Right lobe of liver (tissue), 6 donors: ENCODE results near the gene CRLF3. TPM values are rescaled to one million over a fixed set of nuclear protein-coding genes. Genes with fewer than 3 reads are reported as not detected.
"Not testable (repeated sequence)": the region's sequence is repeated elsewhere in the genome, so short reads cannot be mapped to it uniquely, and the experiment has no call there.

ENCODE experiments used
- ATAC-seq, 4 donors: fragments of 200-7000 bp; cut with Tn5 transposase; one replicate each; pipeline ENCODE4 v1.9.1; 2020; ENCODE audit warnings: mild to moderate bottlenecking in 4 of 4, moderate library complexity in 4 of 4
- DNase-seq, 3 donors: peaks; one replicate each; pipeline ENCODE4 v3.0.0-alpha.2; 2020
- H3K27ac ChIP-seq, 3 donors: fragments of 200-600 bp; one replicate each; pipeline ENCODE4 v1.8.0; 2022
- H3K27me3 ChIP-seq, 2 donors: fragments of 200-600 bp; one replicate each; pipeline ENCODE4 v1.8.0; 2022
- H3K36me3 ChIP-seq, 4 donors: fragments of 200-600 bp; sonication (generic) in 1 of 4; one replicate each; pipeline versions ENCODE4 v1.5.1 to v1.8.0; 2017 to 2022; ENCODE audit warnings: control low read depth in 1 of 4
- H3K4me1 ChIP-seq, 4 donors: fragments of 200-600 bp; sonication (generic) in 1 of 4; one replicate each; pipeline versions ENCODE4 v1.5.1 to v1.8.0; 2017 to 2022; ENCODE audit warnings: control low read depth in 1 of 4
- H3K4me3 ChIP-seq, 3 donors: fragments of 200-600 bp; one replicate each; pipeline ENCODE4 v1.8.0; 2022
- H3K9me3 ChIP-seq, 4 donors: fragments of 200-600 bp; sonication (generic) in 1 of 4; one replicate each; pipeline versions ENCODE4 v1.5.1 to v1.8.0; 2017 to 2022; ENCODE audit warnings: control low read depth in 1 of 4
- POLR2A ChIP-seq: fragments of 450-650 bp; IDR thresholded peaks from one replicate; pipeline ENCODE4 v1.6.1; 2017; ENCODE audit warnings: antibody characterized with exemption, mild to moderate bottlenecking
- WGBS: methylation state at CpG from one replicate; pipeline ENCODE4 v1.1.6; 2018; ENCODE audit warnings: low coverage, low lambda C conversion rate; ENCODE audit not compliant: insufficient coverage; ENCODE audit errors: missing lambda C conversion rate; 5-methylcytosine and 5-hydroxymethylcytosine counted together
- intact Hi-C, 2 donors: fragments of 100-400 bp; cut with DNase I; formaldehyde crosslinking; loops; one replicate each; pipeline versions ENCODE4 v1.11.2 to v1.14.1; 2022
- total RNA-seq, 6 experiments: library from RNA; depleted of rRNA in 2 of 6; stranded (reverse); fragments of >200 nt in 2 of 6; fragmentation: NEBNext Ultra II Directional in 3 of 6; extraction: Animal tissue kit (Norgen Biotek cat#: 25700) in 3 of 6; gene quantifications; one replicate each; pipeline versions ENCODE4 v1.1.0 to v1.2.4, GENCODE V29; 2016 to 2023
- TF ChIP-seq, protein P1 (sequence below), 4 donors: fragments of 200-600 bp in 3 of 4; fragments of 450-650 bp in 1 of 4; IDR thresholded peaks; one replicate each; pipeline versions ENCODE4 v1.5.1 to v1.8.0; 2016 to 2022; ENCODE audit warnings: antibody characterized with exemption in 4 of 4, mild to moderate bottlenecking in 2 of 4
- donor health status: DM: no; HTN: yes; CAD: no.
- donor health status: DM: no; HTN: no; CAD: no.
- donor health status: DM: no; HTN: no; CAD: no.
- donor health status: DM: no; HTN: yes; CAD: no.
- donor health status: DM: no; HTN: yes; CAD: no.

CRLF3 gene
- total RNA-seq, 6 experiments from 2014 or later: 2.4 to 6.7 (median 5.0) TPM

DNA sequence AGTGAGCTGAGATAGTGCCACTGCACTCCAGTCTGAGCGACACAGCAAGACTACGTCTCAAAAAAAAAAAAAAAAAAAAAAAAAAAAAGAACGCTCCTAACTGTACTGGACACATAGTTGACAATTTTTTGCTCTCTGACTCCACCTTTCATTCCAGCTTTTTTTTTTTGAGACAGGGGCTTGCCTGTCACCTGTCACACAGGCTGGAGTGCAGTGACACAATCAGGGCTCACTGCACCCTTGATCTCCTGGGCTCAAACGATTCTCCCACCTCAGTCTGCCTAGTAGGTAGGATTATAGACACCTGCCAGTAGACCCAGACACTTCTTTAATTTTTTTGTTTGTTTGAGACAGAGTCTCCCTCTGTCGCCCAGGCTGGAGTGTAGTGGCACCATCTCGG is 2.6 kb upstream of the CRLF3 start:
- WGBS: 64% methylated on average over 2 of the region's 6 CpGs
- H3K36me3 ChIP-seq: no peaks in the 10 kb centered on the region
- no peak for ATAC-seq
- H3K9me3 ChIP-seq: no peaks in the 10 kb centered on the region
- H3K4me3 ChIP-seq: no peak overlapping the region
- no peak overlapping the region for H3K27ac ChIP-seq
- TF ChIP-seq, protein P1, sequence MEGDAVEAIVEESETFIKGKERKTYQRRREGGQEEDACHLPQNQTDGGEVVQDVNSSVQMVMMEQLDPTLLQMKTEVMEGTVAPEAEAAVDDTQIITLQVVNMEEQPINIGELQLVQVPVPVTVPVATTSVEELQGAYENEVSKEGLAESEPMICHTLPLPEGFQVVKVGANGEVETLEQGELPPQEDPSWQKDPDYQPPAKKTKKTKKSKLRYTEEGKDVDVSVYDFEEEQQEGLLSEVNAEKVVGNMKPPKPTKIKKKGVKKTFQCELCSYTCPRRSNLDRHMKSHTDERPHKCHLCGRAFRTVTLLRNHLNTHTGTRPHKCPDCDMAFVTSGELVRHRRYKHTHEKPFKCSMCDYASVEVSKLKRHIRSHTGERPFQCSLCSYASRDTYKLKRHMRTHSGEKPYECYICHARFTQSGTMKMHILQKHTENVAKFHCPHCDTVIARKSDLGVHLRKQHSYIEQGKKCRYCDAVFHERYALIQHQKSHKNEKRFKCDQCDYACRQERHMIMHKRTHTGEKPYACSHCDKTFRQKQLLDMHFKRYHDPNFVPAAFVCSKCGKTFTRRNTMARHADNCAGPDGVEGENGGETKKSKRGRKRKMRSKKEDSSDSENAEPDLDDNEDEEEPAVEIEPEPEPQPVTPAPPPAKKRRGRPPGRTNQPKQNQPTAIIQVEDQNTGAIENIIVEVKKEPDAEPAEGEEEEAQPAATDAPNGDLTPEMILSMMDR (IDR thresholded peaks at IDR 0.05): no peak
- TF ChIP-seq POLR2A: no peak
- intact Hi-C loops: no loop called here
- H3K27me3 ChIP-seq: no peaks in the 10 kb centered on the region
- peaks cover 0 to 5% (median 0%) of the 10 kb centered on the region in 4 donors for H3K4me1 ChIP-seq
- DNase-seq: no peak

DNA sequence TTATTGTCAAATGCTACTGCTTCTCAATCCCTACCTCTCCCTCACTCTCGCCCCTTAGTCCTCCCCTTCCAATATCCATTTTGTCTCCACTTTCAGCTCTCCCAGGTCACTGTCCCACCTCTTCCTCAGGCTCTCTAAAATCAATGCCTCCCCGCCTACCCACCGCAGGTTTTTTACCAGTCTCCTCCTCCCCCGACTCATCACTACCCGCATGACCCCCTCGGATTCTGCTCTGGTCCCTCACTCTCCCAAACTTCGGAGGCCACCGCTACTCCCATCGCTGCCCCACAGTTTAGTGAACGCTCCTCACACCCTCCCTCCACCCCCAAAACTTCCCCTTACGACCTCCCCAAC is 513 bp downstream of the CRLF3 start:
- WGBS: 2% methylated on average over 11 of the region's 11 CpGs
- no peaks in the 10 kb centered on the region for H3K9me3 ChIP-seq
- intact Hi-C loops: no loop called here
- H3K36me3 ChIP-seq: no peaks in the 10 kb centered on the region
- peak overlapping the region; percentile 62 to 84 (median 65) for H3K27ac ChIP-seq
- ATAC-seq: peak; percentile 7 to 20 (median 17)
- H3K4me1 ChIP-seq: peaks cover 0 to 5% (median 0%) of the 10 kb centered on the region in 4 donors
- TF ChIP-seq POLR2A: no peak
- TF ChIP-seq, protein P1 (IDR thresholded peaks at IDR 0.05): no peak
- H3K27me3 ChIP-seq: no peaks in the 10 kb centered on the region
- peak in 2 of 3 donors; percentile 36 to 53 for DNase-seq
- peak overlapping the region; percentile 87 to 93 (median 90) for H3K4me3 ChIP-seq

DNA sequence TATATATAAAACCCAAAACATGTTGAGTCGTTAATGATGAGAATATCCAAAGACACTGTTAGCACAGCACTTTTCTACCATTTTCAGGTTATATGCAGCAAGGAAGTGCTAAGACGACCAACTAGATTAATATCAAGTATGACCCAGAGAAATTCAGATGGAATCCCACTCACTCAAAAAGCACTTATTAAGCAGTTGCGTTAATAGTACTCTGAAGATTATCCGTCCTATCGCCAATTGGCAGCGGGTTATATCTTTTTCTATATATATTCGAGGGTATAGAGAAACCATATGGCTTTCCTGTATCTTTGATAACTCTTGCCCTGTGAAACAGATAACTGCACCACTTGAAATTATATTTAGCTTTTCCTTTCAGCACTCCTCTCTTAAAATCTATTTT is 1.1 kb downstream of the CRLF3 start:
- ATAC-seq (no peak), DNase-seq (no peak)
- 36% methylated on average over 7 of the region's 7 CpGs for WGBS
- TF ChIP-seq, protein P1 (IDR thresholded peaks at IDR 0.05): no peak
- no peak for TF ChIP-seq POLR2A
- H3K27ac ChIP-seq: peak overlapping the region in 2 of 3 donors; percentile 11 to 84
- peak overlapping the region; percentile 87 to 93 (median 90) for H3K4me3 ChIP-seq
- intact Hi-C loops: no loop called here
- H3K27me3 ChIP-seq: no peaks in the 10 kb centered on the region
- peaks cover 0 to 5% (median 0%) of the 10 kb centered on the region in 4 donors for H3K4me1 ChIP-seq
- no peaks in the 10 kb centered on the region for H3K36me3 ChIP-seq
- H3K9me3 ChIP-seq: no peaks in the 10 kb centered on the region

DNA sequence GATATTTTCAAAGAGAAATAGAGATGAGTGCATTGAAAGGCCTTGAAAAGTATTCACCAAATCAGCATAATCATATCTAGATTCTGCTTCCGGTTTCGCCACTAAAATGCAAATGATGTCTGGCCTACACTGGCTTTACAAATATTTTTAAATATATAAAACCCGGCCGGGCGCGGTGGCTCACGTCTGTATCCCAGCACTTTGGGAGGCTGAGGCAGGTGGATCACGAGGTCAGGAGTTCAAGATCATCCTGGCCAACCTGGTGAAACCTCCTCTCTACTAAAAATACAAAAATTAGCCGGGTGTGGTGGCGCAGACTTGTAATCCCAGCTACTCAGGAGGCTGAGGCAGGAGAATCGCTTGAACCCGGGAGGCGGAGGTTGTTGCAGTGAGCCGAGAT is 1.6 kb downstream of the CRLF3 start:
- WGBS: 81% methylated on average over 12 of the region's 14 CpGs
- DNase-seq, H3K4me1 ChIP-seq, ATAC-seq, H3K36me3 ChIP-seq, H3K9me3 ChIP-seq, intact Hi-C loops, H3K27me3 ChIP-seq: not testable (repeated sequence)
- Histone ChIP-seq H3K27ac (peak overlapping the region in 1 of 3 donors; percentile 11), H3K4me3 (peak overlapping the region in 1 of 3 donors; percentile 90)

DNA sequence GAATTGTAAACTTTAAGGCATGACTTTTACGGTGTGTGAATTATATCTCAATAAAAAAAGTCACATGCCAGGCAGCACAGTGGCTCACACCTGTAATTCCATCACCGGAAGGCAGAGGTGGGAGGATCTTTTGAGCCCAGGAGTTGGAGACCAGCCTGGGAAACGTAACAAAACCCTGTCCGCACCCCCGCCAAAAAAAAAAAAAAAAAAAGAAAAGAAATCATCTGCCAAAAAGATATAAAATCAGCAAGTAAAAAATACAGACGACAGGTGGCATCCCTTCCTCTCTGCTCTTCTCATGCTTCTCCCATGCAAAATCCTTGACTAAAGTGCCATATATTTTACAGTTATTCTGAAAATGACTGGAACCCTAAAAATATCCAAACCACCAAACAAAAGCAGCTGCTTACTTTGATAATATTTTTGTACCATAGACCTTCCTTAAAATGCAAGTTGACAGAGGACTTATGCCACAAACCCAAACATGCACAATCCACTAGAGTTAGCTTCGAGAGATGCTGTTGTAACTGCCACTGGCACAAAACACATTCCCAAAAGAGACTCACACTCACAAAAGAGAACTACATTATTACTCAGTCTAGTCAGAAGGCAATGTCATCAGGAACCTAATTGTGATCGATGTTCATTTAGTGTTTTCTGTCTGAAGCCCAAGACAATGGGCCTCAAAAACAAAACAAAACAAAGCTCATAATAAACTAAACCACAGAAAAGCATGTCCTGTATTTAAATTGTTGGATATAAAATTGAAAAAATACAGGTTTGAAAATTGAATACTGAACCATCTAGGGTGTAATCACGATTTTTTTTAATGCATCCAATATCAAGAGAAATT is 2.4 kb downstream of the CRLF3 start:
- Histone ChIP-seq H3K36me3 (no peaks in the 10 kb centered on the region), H3K4me1 (peaks cover 0 to 5% (median 0%) of the 10 kb centered on the region in 4 donors), H3K4me3 (no peak overlapping the region), H3K9me3 (no peaks in the 10 kb centered on the region), H3K27me3 (no peaks in the 10 kb centered on the region), H3K27ac (no peak overlapping the region)
- DNase-seq (no peak), ATAC-seq (no peak)
- TF ChIP-seq, protein P1 (IDR thresholded peaks at IDR 0.05): no peak
- TF ChIP-seq POLR2A: no peak
- 54% methylated on average over 9 of the region's 9 CpGs for WGBS
- intact Hi-C loops: no loop called here
